Bronchial epithelial cell (primary cell): ENCODE data around the gene TBC1D12. TPM values are rescaled to one million over a fixed set of nuclear protein-coding genes. Genes with fewer than 3 reads are reported as not detected.
A peak's percentile ranks its signal among the peaks of the same experiment; 100 is the strongest.
"Not testable (repeated sequence)": the region's sequence is repeated elsewhere in the genome, so short reads cannot be mapped to it uniquely, and the experiment has no call there.

Experiments used
- DNase-seq: peaks from one replicate; pipeline ENCODE4 v3.0.0-alpha.2; 2010; ENCODE audit warnings: low read depth
- FAIRE-seq: peaks from 2 replicates; lab custom pipeline; 2011; peaks lifted over from hg19 to GRCh38; lab: Jason Lieb, UNC
- H3K27me3 ChIP-seq: 2 replicates; pipeline ENCODE4 v1.5.1; 2011; ENCODE audit warnings: low read length; ENCODE audit not compliant: control insufficient read depth, insufficient read depth
- H3K36me3 ChIP-seq: 2 replicates; pipeline ENCODE4 v1.5.1; 2011; ENCODE audit warnings: low read length; ENCODE audit not compliant: control insufficient read depth, insufficient read depth
- H3K4me3 ChIP-seq: 2 replicates; pipeline ENCODE4 v1.5.1; 2011; ENCODE audit warnings: mild to moderate bottlenecking, low read depth, low read length, control low read depth
- CTCF ChIP-seq: IDR thresholded peaks from 2 replicates; pipeline ENCODE4 v1.5.1; 2011; ENCODE audit warnings: mild to moderate bottlenecking, moderate library complexity, low read length, control low read depth, inconsistent platforms; ENCODE audit not compliant: insufficient read depth, severe bottlenecking
- total RNA-seq: library from RNA; depleted of rRNA; stranded (reverse); fragments of >200 nt; gene quantifications from 2 replicates; pipeline ENCODE4 v1.2.1, GENCODE V29; 2014

The TBC1D12 gene
- total RNA-seq, 1 donor from 2014 or later, result 10.8 TPM

GRCh38 chr10:94533027-94533426 lies 130.7 kb downstream of the TBC1D12 start:
- no peak for DNase-seq
- Histone ChIP-seq H3K4me3 (no peak overlapping the region), H3K27me3 (no peaks in the 10 kb centered on the region), H3K36me3 (no peaks in the 10 kb centered on the region)
- FAIRE-seq, result no peak
- TF ChIP-seq CTCF, result no peak

GRCh38 chr10:94542282-94542681 lies 139.9 kb downstream of the TBC1D12 start:
- FAIRE-seq, H3K36me3 ChIP-seq, H3K27me3 ChIP-seq, DNase-seq, H3K4me3 ChIP-seq: not testable (repeated sequence)

GRCh38 chr10:94545391-94546048 lies 143.2 kb downstream of the TBC1D12 start, which contains the start of gene HELLS:
TSS of gene HELLS (plus strand) at chr10:94545788. CDS start at chr10:94545922, 134 bp downstream.
- no peaks in the 10 kb centered on the region for H3K36me3 ChIP-seq
- H3K4me3 ChIP-seq, result peak within 1 kb of the TSS; percentile 64
- no peak for TF ChIP-seq CTCF
- FAIRE-seq, result no peak
- H3K27me3 ChIP-seq, result no peaks in the 10 kb centered on the region
- DNase-seq, result peak; percentile 74

- Histone ChIP-seq H3K4me3 (peak overlapping the region; percentile 64), H3K36me3 (no peaks in the 10 kb centered on the region), H3K27me3 (no peaks in the 10 kb centered on the region)
- FAIRE-seq (no peak), DNase-seq (peak; percentile 30)
- TF ChIP-seq CTCF, result no peak
Observed at GRCh38 chr10:94546049-94546900, 143.9 kb downstream of the TBC1D12 start.

DNA sequence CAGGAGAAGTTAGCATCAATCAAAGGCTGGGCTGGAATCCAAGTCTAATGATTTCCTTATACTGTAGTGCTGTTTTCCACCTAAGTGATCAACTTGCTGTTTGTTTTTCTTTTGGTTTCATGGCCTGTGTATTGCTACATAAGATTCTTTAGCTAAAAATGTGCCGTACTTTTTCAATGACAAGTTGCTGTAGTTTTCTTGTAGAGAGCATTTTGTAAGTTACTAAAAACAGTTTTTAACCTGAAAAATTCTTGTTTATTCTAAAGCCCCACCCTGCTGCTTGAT lies 144.5 kb downstream of the TBC1D12 start:
- no peak overlapping the region for H3K4me3 ChIP-seq
- no peak for FAIRE-seq
- H3K27me3 ChIP-seq, result no peaks in the 10 kb centered on the region
- TF ChIP-seq CTCF, result no peak
- DNase-seq, result peak; percentile 17
- no peaks in the 10 kb centered on the region for H3K36me3 ChIP-seq

DNA sequence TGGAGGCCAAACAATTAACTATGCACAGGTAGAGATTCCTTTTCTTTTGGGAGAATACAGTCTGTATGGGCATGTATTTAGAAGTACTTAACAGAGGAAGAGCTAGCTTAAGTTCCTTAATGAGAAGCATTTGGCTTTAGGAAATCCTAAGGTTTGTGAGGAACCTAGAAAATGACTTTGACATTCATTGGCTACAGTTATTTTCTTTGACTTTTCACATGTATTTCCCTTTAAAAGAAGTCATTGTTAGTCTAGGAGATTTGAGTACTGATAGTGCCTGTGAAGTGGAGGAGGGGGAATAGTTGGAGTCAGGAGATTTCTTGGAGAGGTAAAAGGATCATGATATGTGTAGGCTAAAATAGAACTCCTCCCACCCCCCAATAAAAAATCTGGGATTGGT lies 146.9 kb downstream of the TBC1D12 start:
- no peak for DNase-seq

GRCh38 chr10:94567714-94568307 lies 165.5 kb downstream of the TBC1D12 start:
- H3K27me3 ChIP-seq, FAIRE-seq, DNase-seq, H3K4me3 ChIP-seq, H3K36me3 ChIP-seq: not testable (repeated sequence)

More for the DNA sequence above, 146.9 kb downstream of the TBC1D12 start:
- no peak for TF ChIP-seq CTCF
- Histone ChIP-seq H3K36me3 (no peaks in the 10 kb centered on the region), H3K4me3 (no peak overlapping the region), H3K27me3 (no peaks in the 10 kb centered on the region)
- no peak for FAIRE-seq
